K562 (cell line): ENCODE data around the gene PACSIN2. TPM values are rescaled to one million over a fixed set of nuclear protein-coding genes. Genes with fewer than 3 reads are reported as not detected.

Experiments
- ATAC-seq: fragments of 200-7000 bp; cut with Tn5 transposase; 3 replicates; pipeline ENCODE4 v1.9.1; 2020; ENCODE audit warnings: moderate library complexity
- BruUV-seq: library from RNA; stranded (reverse); fragments of 400-500 nt; replicated peaks from 2 replicates; lab custom pipeline; 2021; lab: Mats Ljungman, UMichigan
- CTCF ChIA-PET: fragments of 300-600 bp; formaldehyde crosslinking; extraction: SDS; loops from one replicate; lab custom pipeline; 2021; ENCODE audit warnings: low intra/inter-chr PET ratio; lab: Yijun Ruan, JAX
- POLR2A ChIA-PET: fragments of 300-600, 350-650 bp; sonication (Branson Sonifier 250); formaldehyde crosslinking; extraction: SDS; loops from one replicate; lab custom pipeline; 2021; ENCODE audit warnings: antibody characterized with exemption, inconsistent platforms; lab: Yijun Ruan, JAX
- DNase-seq, 4 experiments: peaks; one replicate each; pipeline versions ENCODE4 v3.0.0 to v3.0.0-alpha.2; 2011 to 2018; ENCODE audit warnings: low spot score in 3 of 4, mixed read lengths in 3 of 4; ENCODE audit errors: extremely low read depth in 1 of 4
- FAIRE-seq: peaks from 2 replicates; lab custom pipeline; 2011; peaks lifted over from hg19 to GRCh38; lab: Jason Lieb, UNC
- H2AFZ ChIP-seq: 2 replicates; pipeline ENCODE4 v1.6.0; 2011; ENCODE audit warnings: low read depth, low read length, control low read depth, inconsistent platforms
- H3K27ac ChIP-seq: fragments of 200-600 bp; 3 replicates; pipeline ENCODE4 v1.8.0; 2011; ENCODE audit warnings: low read depth, mild to moderate bottlenecking, control low read depth, inconsistent platforms, low read length, moderate library complexity, mixed read lengths; ENCODE audit errors: extremely low read depth
- H3K27me3 ChIP-seq, 2 experiments: fragments of 300-600 bp in 1 of 2; 2 replicates in 1 of 2; 3 replicates in 1 of 2; pipeline versions ENCODE4 v1.6.0 to v1.8.0; 2011; ENCODE audit warnings: inconsistent platforms in 2 of 2, low read length in 2 of 2, mild to moderate bottlenecking in 1 of 2, mixed read lengths in 1 of 2, moderate library complexity in 1 of 2; ENCODE audit not compliant: control insufficient read depth in 2 of 2, insufficient read depth in 2 of 2
- H3K36me3 ChIP-seq: fragments of 300-600 bp; 3 replicates; pipeline ENCODE4 v1.8.0; 2011; ENCODE audit warnings: mild to moderate bottlenecking, low read length, inconsistent platforms; ENCODE audit not compliant: control insufficient read depth, insufficient read depth
- H3K4me1 ChIP-seq, 2 experiments: fragments of 200-600 bp in 1 of 2; replicated peaks in 1 of 2; 2 replicates in 1 of 2; 3 replicates in 1 of 2; pipeline versions ENCODE4 v1.5.1 to v1.8.0; 2011; ENCODE audit warnings: inconsistent platforms in 2 of 2, low read length in 2 of 2, mild to moderate bottlenecking in 1 of 2, mixed read lengths in 1 of 2, moderate library complexity in 1 of 2; ENCODE audit not compliant: control insufficient read depth in 2 of 2, insufficient read depth in 2 of 2
- H3K4me2 ChIP-seq: 2 replicates; pipeline ENCODE4 v1.6.1; 2011; ENCODE audit warnings: low read length, control low read depth, inconsistent platforms, mixed read lengths; ENCODE audit not compliant: insufficient read depth
- H3K4me3 ChIP-seq: fragments of 200-600 bp; sonication (generic), shearing (Covaris generic); 2 replicates; pipeline ENCODE4 v1.5.1; 2016; ENCODE audit warnings: control low read depth, inconsistent platforms
- H3K79me2 ChIP-seq: fragments of 200-600 bp; 3 replicates; pipeline ENCODE4 v1.8.0; 2011; ENCODE audit warnings: low read length, inconsistent platforms; ENCODE audit not compliant: control insufficient read depth, insufficient read depth
- H3K9ac ChIP-seq, 2 experiments: 2 replicates each; pipeline versions ENCODE4 v1.6.0 to v1.6.1; 2011; ENCODE audit warnings: low read depth in 2 of 2, low read length in 2 of 2, control low read depth in 1 of 2, inconsistent platforms in 1 of 2, mild to moderate bottlenecking in 1 of 2, mixed read lengths in 1 of 2; ENCODE audit not compliant: insufficient read depth in 1 of 2
- H3K9me1 ChIP-seq: one replicate; pipeline ENCODE4 v1.6.0; 2011; ENCODE audit warnings: inconsistent platforms, mild to moderate bottlenecking, low read length, moderate library complexity; ENCODE audit not compliant: control insufficient read depth, insufficient read depth
- H3K9me3 ChIP-seq: replicated peaks from 2 replicates; pipeline ENCODE4 v1.5.1; 2011; ENCODE audit warnings: low read depth, low read length, inconsistent platforms; ENCODE audit not compliant: control insufficient read depth, insufficient read depth
- H4K20me1 ChIP-seq: replicated peaks from 2 replicates; pipeline ENCODE4 v1.6.1; 2011; ENCODE audit warnings: low read length, inconsistent platforms, mixed read lengths; ENCODE audit not compliant: control insufficient read depth, insufficient read depth
- RFX1 ChIP-seq: fragments of 450-650 bp; IDR thresholded peaks from 2 replicates; pipeline ENCODE4 v1.6.1; 2016; ENCODE audit warnings: mild to moderate bottlenecking, moderate library complexity
- TOE1 ChIP-seq, 2 experiments: fragments of 450-650 bp in 1 of 2; sonication (generic) in 1 of 2; formaldehyde crosslinking in 1 of 2; IDR thresholded peaks; 2 replicates each; pipeline versions ENCODE4 v1.7.1 to v1.8.0; 2016 to 2022; ENCODE audit warnings: borderline replicate concordance in 2 of 2, mild to moderate bottlenecking in 2 of 2, antibody characterized with exemption in 1 of 2, inconsistent platforms in 1 of 2, low read depth in 1 of 2, missing genetic modification reagents in 1 of 2, moderate library complexity in 1 of 2
- ZEB2 ChIP-seq: fragments of 450-650 bp; IDR thresholded peaks from 2 replicates; pipeline ENCODE4 v1.6.1; 2016
- WGBS: fragments of 100-300 bp; shearing (Covaris generic); methylation state at CpG from one replicate; pipeline ENCODE4 v1.1.6; 2016; ENCODE audit warnings: low coverage, mixed read lengths; ENCODE audit not compliant: insufficient coverage; ENCODE audit errors: missing lambda C conversion rate; 5-methylcytosine and 5-hydroxymethylcytosine counted together
- in situ Hi-C: fragments of 300-500 bp; cut with MboI; formaldehyde crosslinking; loops from 4 replicates; pipeline ENCODE4 v1.15.0; 2018; ENCODE audit warnings: inconsistent platforms, mixed read lengths
- intact Hi-C: fragments of 100-400 bp; cut with micrococcal nuclease; formaldehyde crosslinking; loops from 2 replicates; pipeline ENCODE4 v1.14.2; 2022
- polyA plus RNA-seq, 8 experiments: library from polyadenylated mRNA; depleted of rRNA in 4 of 8; stranded (reverse) in 5 of 8; unstranded in 3 of 8; fragments of >200 nt; fragmentation: Nextera tagmentation in 2 of 8; fragmentation: Illumina TruSeq in 1 of 8; extraction: Ambion mirVana in 2 of 8; extraction: Trizol in 1 of 8; gene quantifications; 2 replicates each; pipeline versions ENCODE4 v1.2.1 to v1.2.3, GENCODE V29; 2011 to 2014; ENCODE audit warnings: inconsistent platforms in 1 of 8, missing spikeins in 1 of 8
- total RNA-seq, 7 experiments: library from RNA; depleted of rRNA in 6 of 7; stranded (reverse); fragments of >200 nt in 6 of 7; fragmentation: Illumina TruSeq in 2 of 7; extraction: Trizol in 2 of 7; gene quantifications; 2 replicates each; pipeline versions ENCODE4 v1.2.1 to v1.2.3, GENCODE V29; 2011 to 2021; ENCODE audit warnings: low replicate concordance in 1 of 7

The PACSIN2 gene
- total and polyA plus RNA-seq, 9 of the 15 experiments (the other 6 are each of a cell fraction or from before 2014, with no cell fraction given): 0.45 to 45.1 (median 23.9) TPM

DNA sequence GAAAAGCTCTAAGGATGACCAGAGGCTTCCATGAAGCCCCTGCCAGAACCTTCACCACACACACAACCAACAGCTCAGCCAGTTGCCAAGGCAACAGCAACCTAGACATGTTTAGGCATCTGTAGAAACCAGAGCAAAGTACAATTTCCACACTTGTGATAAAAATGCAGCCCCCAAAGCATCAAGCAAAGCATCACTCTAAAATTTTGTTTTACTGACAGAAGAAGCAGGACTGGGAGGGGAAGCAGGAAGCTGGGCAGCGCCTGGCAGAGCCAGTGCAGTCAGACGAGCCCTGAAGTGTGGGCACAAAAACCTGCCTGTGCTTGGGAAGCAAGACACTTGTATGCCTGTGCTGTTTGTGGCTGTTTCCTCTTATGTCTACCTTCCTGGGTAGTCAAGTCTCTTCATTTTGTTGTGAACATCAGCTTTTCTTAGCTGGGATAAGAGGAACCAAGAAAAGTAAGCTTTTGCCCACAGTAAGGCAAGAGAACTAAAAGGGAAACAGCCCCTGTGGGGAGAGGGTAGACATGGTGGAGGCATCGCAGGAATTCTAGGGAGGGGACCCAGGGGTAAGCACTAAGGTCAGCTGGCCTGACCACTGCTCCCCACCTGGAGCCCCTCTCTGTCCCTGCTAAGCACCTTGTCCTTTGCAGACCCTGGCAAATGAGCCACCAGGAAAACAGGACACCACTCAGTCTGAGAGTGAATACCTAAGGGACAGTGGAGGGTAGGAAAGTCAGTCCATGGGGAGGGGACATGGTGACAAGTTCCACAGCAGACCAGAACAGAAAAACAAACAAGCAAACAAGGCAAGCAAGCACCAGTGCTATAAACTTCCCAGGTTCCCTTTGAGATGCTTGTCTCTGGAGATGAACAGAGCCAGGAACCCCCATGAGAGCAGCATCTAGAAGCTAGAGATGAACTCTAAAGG, 13.4 kb downstream of the PACSIN2 start:
- no peaks in the 10 kb centered on the region for H3K27me3 ChIP-seq
- H3K4me3 ChIP-seq: no peak overlapping the region
- 81% methylated on average over 3 of the region's 3 CpGs for WGBS
- no peaks in the 10 kb centered on the region for H3K9me3 ChIP-seq
- 0 out of 2 replicates have a peak, but pooled peaks cover 4% of the 10 kb centered on the region for H4K20me1 ChIP-seq
- TF ChIP-seq RFX1 (peak; percentile 65), ZEB2 (no peak), TOE1 (IDR thresholded peaks at IDR 0.05; ENCODE audit: borderline replicate concordance) (no peak), TOE1 (CRISPR knock-in tag; IDR thresholded peaks at IDR 0.05; ENCODE audit: borderline replicate concordance, low read depth) (no peak)
- no peaks in the 10 kb centered on the region for H3K9me1 ChIP-seq
- H3K4me1 ChIP-seq: peaks cover 12 to 42% of the 10 kb centered on the region in 2 experiments
- no TSS peak for BruUV-seq
- CTCF ChIA-PET: interaction anchor here (0.5 kb wide), 1 partner anchor 230 kb away, joined by 3 read pairs; no protein-coding TSS in a partner anchor
- peaks cover 92% of the 10 kb centered on the region for H3K79me2 ChIP-seq
- H2AFZ ChIP-seq: no peak overlapping the region
- no peak for DNase-seq
- peak overlapping the region; percentile 22 to 48; a peak in 2 of 4 replicates for H3K9ac ChIP-seq
- POLR2A ChIA-PET: interaction anchor here (0.9 to 1.2 kb wide), 2 partner anchors 42 kb away, joined by 3 to 4 read pairs; no protein-coding TSS in a partner anchor
- in situ Hi-C loops: no loop called here
- intact Hi-C loops: no loop called here
- H3K27ac ChIP-seq: peak overlapping the region; percentile 25; the same call in 1 of the 3 replicates
- no peaks in the 10 kb centered on the region for H3K36me3 ChIP-seq
- ATAC-seq: no peak
- H3K4me2 ChIP-seq: peak overlapping the region; percentile 43
- no peak for FAIRE-seq
